HG03064 (cell line): Measurements from ENCODE around the gene MB21D2.
"Not testable (repeated sequence)": the region's sequence is repeated elsewhere in the genome, so short reads cannot be mapped to it uniquely, and the experiment has no call there.

Experiments
- ATAC-seq: cut with Tn5 transposase; IDR thresholded peaks from one replicate; pipeline ENCODE4 v1.9.1; 2021; ENCODE audit warnings: low read depth; ENCODE audit not compliant: unreplicated experiment

The MB21D2 gene

DNA sequence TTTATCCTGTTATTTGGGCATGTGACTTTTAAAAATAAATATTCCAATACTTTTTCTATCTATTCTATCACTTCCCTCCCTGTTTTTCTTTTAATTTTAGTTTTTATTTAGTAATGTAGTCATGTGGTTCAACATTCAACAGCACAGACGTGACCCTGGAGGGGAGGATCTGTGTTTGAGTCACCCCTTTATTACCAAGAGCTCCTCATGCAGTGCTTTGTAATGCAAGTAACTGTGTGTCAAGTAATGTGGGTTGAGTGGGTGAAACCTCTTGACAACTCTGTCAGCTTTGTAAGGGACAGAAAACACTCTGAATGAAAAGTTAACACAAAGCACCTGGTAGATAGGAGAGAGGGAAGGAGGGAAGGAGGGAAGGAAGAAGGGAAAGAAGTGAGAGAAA, 100.6 kb downstream of the MB21D2 start:
- ATAC-seq, result no peak

GRCh38 chr3:192816351-192816750, 101.3 kb downstream of the MB21D2 start:
- no peak for ATAC-seq

- no peak for ATAC-seq
Measured at GRCh38 chr3:192812743-192813383, 104.8 kb downstream of the MB21D2 start.

- no peak for ATAC-seq
Measured at GRCh38 chr3:192805711-192806110, 111.9 kb downstream of the MB21D2 start.

GRCh38 chr3:192804502-192804901, 113.2 kb downstream of the MB21D2 start:
- ATAC-seq, result no peak

DNA sequence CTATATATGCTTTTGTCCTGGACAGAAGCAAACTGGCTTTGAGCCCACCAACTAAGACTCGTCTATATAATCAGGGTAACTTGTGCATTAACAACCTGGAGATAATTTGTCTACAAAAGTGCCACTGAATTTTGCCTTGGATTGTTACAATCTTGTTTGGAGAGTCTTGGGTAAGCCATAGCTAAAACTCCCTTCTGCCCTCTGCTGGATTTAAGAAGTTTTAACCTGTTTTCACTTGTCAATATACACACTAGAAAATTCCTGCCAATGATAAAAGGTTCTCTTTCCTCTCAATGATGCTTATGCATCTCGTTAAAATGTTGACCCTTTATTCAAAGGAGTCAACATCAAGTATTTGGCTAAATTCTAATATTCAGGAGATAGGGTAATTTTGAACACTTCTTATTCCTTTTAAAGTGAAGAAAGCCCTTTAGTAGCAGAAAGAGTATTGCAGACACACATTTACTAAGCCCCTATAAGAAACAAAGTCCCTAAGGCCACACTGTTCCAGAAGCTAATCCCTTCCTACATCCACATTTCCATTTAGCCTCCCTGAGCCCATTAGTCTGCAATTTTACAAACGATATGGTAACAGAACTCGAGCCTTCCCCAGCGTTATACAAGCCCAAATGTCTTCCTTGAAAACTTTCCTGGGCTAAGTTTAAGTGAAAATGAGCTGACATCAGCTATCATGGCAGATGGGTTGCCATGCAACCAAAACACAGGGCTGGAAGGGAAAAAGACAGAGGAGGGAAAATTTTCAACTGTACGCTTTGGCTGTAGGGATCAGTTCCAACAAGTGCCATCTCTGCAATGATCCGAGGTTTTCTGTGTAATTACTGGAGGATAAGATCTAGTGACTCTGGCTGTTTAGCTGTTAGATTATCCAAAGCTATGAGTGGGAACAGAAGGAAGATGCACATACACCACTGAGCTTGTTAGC, 114.4 kb downstream of the MB21D2 start:
- no peak for ATAC-seq

GRCh38 chr3:192801985-192802384, 115.7 kb downstream of the MB21D2 start:
- ATAC-seq, result no peak

- ATAC-seq, result no peak
Measured at GRCh38 chr3:192799721-192800120, 117.9 kb downstream of the MB21D2 start.

DNA sequence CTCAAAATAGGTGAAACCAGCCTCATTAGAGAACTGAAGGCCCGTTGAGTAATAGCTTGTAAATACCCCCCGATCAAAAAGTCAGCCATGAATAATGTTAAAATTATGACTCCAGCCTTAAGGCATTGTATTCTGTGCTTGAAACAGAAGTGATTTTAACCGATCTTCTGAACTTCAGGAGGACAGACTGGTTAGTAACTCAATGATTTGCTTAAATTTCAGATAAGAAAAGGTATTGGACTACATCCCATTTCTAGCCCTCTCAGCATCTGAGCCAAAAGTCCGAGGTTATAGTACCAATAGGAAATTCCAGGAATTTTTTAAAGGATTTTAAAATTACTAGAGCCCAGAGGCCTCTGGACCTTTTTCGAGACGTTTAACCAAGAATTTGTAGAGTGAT, 122.6 kb downstream of the MB21D2 start:
- no peak for ATAC-seq

DNA sequence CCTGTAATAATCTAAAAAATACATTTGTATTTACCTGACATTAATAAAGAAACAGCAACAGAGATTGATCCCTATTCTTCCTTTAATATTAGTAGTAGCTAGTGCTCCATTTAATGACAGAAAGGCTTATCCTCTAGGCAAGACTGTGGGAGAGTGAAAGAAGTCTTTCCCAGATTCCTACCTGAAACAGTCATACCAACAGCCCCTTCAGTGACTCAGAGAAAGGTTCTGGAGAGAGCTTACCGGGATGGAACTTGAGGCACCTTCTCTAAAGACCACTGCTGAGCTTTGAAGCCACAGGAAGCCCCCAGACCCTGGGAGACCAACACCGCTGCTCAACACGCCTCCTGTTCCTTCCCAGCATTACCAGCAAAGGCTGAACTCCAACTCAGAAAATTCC, 123.4 kb downstream of the MB21D2 start:
- ATAC-seq, result no peak

DNA sequence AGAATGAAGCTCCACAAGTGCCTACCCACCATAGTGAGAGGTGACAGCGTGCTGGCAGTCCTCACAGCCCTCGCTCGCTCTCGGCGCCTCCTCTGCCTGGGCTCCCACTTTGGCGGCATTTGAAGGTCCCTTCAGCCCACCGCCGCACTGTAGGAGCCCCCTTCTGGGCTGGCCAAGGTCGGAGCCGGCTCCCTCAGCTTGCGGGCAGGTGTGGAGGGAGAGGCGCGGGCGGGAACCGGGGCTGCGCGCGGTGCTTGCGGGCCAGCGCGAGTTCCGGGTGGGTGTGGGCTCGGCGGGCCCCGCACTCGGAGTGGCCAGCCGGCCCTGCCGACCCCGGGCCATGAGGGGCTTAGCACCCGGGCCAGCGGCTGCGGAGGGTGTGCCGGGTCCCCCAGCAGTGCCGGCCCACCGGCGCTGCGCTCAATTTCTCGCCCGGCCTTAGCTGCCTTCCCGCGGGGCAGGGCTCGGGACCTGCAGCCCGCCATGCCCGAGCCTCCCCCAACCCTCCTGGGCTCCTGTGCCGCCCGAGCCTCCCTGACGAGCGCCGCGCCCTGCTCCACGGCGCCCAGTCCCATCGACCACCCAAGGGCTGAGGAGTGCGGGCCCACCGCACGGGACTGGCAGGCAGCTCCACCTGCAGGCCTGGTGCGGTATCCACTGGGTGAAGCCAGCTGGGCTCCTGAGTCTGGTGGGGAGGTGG, 128.7 kb downstream of the MB21D2 start:
- ATAC-seq, result not testable (repeated sequence)

DNA sequence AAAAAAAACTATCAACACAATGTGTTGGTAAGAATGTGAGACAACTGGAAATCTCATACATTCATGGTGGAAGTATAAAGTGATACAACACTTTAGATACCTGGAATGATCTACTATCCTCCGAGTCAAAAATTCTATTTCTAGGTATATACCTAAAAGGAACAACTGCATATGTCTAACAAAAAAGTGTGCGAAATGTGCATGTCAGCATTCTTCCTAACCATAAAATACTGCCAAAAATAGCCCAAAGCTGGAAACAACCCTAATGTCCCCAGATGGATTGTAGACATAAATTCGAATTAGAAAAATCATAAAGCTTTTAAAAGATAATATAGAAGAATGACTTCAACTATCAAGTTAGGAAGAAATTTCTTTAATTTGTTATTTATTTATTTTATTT, 139.1 kb downstream of the MB21D2 start:
- ATAC-seq, result no peak

- not testable (repeated sequence) for ATAC-seq
Measured at GRCh38 chr3:192774341-192774740, 143.3 kb downstream of the MB21D2 start.

DNA sequence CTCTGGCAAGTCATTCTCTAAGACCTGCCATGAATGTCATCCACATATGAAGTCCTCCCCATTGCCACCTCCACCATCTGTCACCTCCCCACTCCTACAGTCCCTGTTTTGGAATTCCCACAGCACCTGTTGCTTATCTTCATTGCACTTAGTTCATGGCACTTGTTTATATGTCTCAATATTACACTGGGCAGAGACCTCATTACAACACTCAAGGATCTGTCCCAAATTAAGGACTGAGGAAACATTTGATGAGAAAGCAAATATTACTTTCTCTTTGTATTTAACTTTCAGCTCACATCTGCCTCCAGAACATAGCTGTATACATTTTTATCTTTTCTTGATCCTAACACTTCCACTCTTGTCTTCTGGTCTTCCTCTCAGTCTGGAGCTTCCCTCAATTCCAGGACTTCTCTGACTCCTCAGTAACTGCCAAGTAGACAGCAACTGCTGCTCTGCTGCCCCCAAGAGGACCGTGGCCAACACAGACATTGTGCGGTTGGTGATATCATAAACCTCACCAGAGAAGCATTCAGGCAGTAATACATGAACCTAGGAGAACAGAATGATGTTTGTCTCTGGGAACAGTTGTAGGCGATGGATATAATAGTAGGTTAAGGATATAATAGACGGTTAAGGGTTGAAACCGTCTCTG, 145.3 kb downstream of the MB21D2 start:
- ATAC-seq, result no peak

DNA sequence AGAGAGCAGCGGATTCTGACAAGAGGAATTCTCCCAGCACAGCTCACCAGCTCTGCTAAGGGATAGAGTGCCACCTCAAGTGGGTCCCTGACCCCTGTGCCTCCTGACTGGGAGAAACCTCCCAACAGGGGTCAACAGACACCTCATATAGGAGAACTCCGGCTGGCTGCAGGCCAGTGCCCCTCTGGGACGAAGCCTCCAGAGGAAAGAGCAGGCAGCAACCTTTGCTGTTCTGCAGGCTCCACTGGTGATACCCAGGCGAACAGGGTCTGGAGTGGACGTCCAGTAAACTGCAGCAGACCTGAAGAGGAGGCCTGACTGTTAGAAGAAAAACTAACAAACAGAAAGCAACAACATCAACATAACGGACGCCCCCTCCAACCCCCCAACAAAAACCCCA, 159.0 kb downstream of the MB21D2 start:
- no peak for ATAC-seq

DNA sequence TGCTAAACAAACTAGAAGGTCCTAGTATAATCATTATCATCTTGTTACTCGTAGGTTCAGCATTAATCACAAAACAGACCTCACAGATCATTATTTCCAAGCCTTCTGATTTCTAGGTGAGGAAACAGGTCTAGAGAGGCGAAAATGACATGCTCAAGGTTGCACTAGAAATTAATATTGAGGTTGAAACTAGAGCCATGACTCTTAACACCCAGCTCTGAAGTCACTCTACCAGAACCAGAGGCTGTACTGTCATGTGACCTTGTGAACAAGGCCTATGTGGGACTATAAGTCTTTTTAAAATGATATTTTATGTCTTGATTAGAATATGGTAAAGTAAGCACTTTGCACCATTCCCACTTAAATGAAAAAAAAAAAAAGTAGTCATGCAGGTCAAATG, 166.5 kb downstream of the MB21D2 start:
- no peak for ATAC-seq

- no peak for ATAC-seq
Measured at GRCh38 chr3:192750201-192750600, 167.5 kb downstream of the MB21D2 start.

DNA sequence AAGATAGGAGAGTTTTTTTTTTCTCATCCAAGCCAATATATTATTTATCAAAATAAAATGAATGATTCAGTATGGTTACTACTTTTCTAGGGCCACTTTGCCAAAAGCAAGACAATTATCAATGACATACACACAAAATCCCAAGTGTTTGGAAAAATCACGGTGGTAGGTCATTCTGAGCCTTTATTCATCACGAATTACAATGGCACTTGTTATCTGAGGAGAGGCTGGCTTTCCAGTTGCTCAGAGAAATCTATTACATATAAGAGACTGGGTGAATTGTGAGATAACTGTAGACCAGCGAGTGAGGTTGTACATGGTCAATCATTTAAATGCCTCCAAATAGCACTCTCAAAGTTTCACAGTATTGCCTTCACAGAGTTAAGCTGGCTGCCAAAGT, 169.9 kb downstream of the MB21D2 start:
- no peak for ATAC-seq

- ATAC-seq, result no peak
Measured at GRCh38 chr3:192747145-192747544, 170.5 kb downstream of the MB21D2 start.
